Measurements from ENCODE around the gene LRRC43. TPM values are rescaled to one million over a fixed set of nuclear protein-coding genes. Genes with fewer than 3 reads are reported as not detected.

Gene LRRC43
- total RNA-seq, 2 donors from 2014 or later, result 2.3 TPM; not detected in 1

GRCh38 chr12:122189626-122190475 is 6.9 kb downstream of the LRRC43 start:
- H3K27ac ChIP-seq, result no peak overlapping the region
- no peaks in the 10 kb centered on the region for H3K4me1 ChIP-seq
- 75 to 76% methylated on average over 17 to 34 of the region's 34 CpGs for WGBS, 2 donors
- ATAC-seq (no peak), DNase-seq (no peak)
- no peak overlapping the region for H3K4me3 ChIP-seq
- H3K27me3 ChIP-seq, result no peaks in the 10 kb centered on the region
- TF ChIP-seq, protein P1, sequence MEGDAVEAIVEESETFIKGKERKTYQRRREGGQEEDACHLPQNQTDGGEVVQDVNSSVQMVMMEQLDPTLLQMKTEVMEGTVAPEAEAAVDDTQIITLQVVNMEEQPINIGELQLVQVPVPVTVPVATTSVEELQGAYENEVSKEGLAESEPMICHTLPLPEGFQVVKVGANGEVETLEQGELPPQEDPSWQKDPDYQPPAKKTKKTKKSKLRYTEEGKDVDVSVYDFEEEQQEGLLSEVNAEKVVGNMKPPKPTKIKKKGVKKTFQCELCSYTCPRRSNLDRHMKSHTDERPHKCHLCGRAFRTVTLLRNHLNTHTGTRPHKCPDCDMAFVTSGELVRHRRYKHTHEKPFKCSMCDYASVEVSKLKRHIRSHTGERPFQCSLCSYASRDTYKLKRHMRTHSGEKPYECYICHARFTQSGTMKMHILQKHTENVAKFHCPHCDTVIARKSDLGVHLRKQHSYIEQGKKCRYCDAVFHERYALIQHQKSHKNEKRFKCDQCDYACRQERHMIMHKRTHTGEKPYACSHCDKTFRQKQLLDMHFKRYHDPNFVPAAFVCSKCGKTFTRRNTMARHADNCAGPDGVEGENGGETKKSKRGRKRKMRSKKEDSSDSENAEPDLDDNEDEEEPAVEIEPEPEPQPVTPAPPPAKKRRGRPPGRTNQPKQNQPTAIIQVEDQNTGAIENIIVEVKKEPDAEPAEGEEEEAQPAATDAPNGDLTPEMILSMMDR (IDR thresholded peaks at IDR 0.05), result no peak
- no peak for TF ChIP-seq POLR2A (IDR thresholded peaks at IDR 0.05)
- no peaks in the 10 kb centered on the region for H3K9me3 ChIP-seq
- H3K36me3 ChIP-seq (replicated peaks in 1 of 2; ENCODE audit: insufficient read depth in 1 of 2, low read depth in 2 of 2), result no peaks in the 10 kb centered on the region
- intact Hi-C loops (cut with DNase I), result loop anchor here (5.0 to 10.0 kb wide), 2 partner anchors 133 to 265 kb away; no protein-coding TSS in a partner anchor

- WGBS, 2 donors, result 51 to 52% methylated on average over 18 of the region's 18 CpGs
- Histone ChIP-seq H3K27me3 (no peaks in the 10 kb centered on the region), H3K4me1 (no peaks in the 10 kb centered on the region), H3K9me3 (no peaks in the 10 kb centered on the region), H3K36me3 (replicated peaks in 1 of 2; ENCODE audit: insufficient read depth in 1 of 2, low read depth in 2 of 2) (no peaks in the 10 kb centered on the region), H3K27ac (no peak overlapping the region), H3K4me3 (no peak overlapping the region)
- peak; percentile 74 to 83 (median 79) for DNase-seq
- TF ChIP-seq, protein P1 (IDR thresholded peaks at IDR 0.05), result peak; percentile 69 to 88 (median 84)
- no peak for TF ChIP-seq POLR2A (IDR thresholded peaks at IDR 0.05)
- intact Hi-C loops (cut with DNase I), result loop anchor here (5.0 to 10.0 kb wide), 2 partner anchors 134 to 266 kb away; no protein-coding TSS in a partner anchor
- peak; percentile 92 for ATAC-seq
Measured at GRCh38 chr12:122190842-122191668, 8.1 kb downstream of the LRRC43 start.

DNA sequence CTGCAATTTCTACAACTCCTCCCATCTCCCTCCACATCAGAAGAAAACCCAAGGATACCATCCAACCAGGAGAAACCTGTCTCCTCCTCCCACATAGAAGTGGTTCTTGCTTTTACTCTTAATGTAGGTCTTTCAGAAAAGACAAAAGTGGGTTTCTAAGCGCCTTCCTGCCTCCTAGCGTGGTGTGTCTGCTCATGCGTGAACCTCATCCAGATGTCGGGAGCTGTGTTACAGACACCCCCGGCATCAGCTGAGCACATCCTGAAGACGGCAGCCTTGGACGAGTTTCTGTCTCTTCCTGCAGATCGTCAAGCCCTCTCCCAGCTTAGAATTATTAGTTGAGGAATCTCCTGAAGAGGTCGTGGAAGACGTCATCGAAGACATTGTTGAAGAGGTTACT is 9.5 kb downstream of the LRRC43 start:
- no peaks in the 10 kb centered on the region for H3K36me3 ChIP-seq (replicated peaks in 1 of 2; ENCODE audit: insufficient read depth in 1 of 2, low read depth in 2 of 2)
- no peaks in the 10 kb centered on the region for H3K27me3 ChIP-seq
- H3K9me3 ChIP-seq, result no peaks in the 10 kb centered on the region
- ATAC-seq, result no peak
- DNase-seq, result no peak
- H3K4me1 ChIP-seq, result no peaks in the 10 kb centered on the region
- TF ChIP-seq POLR2A (IDR thresholded peaks at IDR 0.05), result no peak
- TF ChIP-seq, protein P1 (IDR thresholded peaks at IDR 0.05), result no peak
- 68 to 76% methylated on average over 11 of the region's 11 CpGs for WGBS, 2 donors
- H3K27ac ChIP-seq, result no peak overlapping the region
- H3K4me3 ChIP-seq, result no peak overlapping the region
- intact Hi-C loops (cut with DNase I), result loop anchor here (5.0 to 10.0 kb wide), 2 partner anchors 135 to 268 kb away; no protein-coding TSS in a partner anchor

- no peaks in the 10 kb centered on the region for H3K36me3 ChIP-seq (replicated peaks in 1 of 2; ENCODE audit: insufficient read depth in 1 of 2, low read depth in 2 of 2)
- DNase-seq, result no peak
- intact Hi-C loops (cut with DNase I), result loop anchor here (5.0 to 10.0 kb wide), 2 partner anchors 138 to 270 kb away; no protein-coding TSS in a partner anchor
- H3K4me3 ChIP-seq, result no peak overlapping the region
- no peaks in the 10 kb centered on the region for H3K9me3 ChIP-seq
- TF ChIP-seq, protein P1 (IDR thresholded peaks at IDR 0.05), result no peak
- no peak for TF ChIP-seq POLR2A (IDR thresholded peaks at IDR 0.05)
- no peak for ATAC-seq
- no peak overlapping the region for H3K27ac ChIP-seq
- H3K4me1 ChIP-seq, result no peaks in the 10 kb centered on the region
- H3K27me3 ChIP-seq, result peaks cover 0 to 5% of the 10 kb centered on the region in 2 donors
- WGBS, 2 donors, result 78 to 90% methylated on average over 1 of the region's 1 CpG
Measured at GRCh38 chr12:122194804-122195203, 11.9 kb downstream of the LRRC43 start.
